ENCODE results near the gene RGS6.

RGS6 gene

DNA sequence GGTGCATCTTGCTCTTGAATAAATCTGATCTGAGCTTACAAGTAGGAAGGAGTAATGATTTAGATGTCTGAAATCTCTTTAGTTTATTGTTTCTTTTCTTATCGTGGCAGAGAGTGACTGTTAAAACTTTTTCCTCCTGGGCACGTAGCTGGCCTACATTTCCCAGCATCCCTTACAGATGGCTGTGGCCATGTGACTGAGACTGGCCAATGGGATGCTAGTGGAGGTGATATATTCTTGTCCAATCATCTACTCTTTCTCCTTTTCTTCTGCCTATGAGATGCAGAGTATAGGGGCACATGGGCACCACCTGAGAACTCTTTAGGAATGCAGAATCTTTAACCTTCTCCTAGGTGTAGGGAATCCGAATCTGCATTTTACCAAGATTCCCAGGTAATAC is 237.3 kb downstream of the RGS6 start:
- TF ChIP-seq, protein P1, sequence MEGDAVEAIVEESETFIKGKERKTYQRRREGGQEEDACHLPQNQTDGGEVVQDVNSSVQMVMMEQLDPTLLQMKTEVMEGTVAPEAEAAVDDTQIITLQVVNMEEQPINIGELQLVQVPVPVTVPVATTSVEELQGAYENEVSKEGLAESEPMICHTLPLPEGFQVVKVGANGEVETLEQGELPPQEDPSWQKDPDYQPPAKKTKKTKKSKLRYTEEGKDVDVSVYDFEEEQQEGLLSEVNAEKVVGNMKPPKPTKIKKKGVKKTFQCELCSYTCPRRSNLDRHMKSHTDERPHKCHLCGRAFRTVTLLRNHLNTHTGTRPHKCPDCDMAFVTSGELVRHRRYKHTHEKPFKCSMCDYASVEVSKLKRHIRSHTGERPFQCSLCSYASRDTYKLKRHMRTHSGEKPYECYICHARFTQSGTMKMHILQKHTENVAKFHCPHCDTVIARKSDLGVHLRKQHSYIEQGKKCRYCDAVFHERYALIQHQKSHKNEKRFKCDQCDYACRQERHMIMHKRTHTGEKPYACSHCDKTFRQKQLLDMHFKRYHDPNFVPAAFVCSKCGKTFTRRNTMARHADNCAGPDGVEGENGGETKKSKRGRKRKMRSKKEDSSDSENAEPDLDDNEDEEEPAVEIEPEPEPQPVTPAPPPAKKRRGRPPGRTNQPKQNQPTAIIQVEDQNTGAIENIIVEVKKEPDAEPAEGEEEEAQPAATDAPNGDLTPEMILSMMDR (IDR thresholded peaks at IDR 0.05; ENCODE audit: low read depth, low read length, missing control alignments) = no peak
- DNase-seq (ENCODE audit: low read depth) = no peak
- no peak overlapping the region for H3K4me3 ChIP-seq (ENCODE audit: low read depth, low read length)

DNA sequence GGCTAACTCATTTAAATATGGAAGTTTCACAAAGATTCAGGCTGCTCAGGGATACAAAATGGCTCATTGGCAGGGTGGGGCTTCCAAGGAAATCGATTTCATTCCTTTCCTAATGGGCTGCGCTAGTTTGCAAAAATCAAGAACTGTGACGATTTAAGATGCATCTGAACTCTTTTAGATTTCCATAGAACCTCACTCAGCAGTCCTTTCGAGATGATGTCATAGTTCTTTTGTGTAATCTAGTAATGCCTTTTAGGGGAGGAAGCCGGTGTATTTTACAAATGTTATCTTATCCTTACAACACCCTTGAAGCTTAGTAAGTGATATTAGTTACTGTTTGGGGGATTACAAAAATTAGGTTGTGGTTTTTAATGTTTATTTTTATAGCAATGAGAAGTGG is 239.8 kb downstream of the RGS6 start:
- DNase-seq (ENCODE audit: low read depth) = no peak
- TF ChIP-seq, protein P1 (IDR thresholded peaks at IDR 0.05; ENCODE audit: low read depth, low read length, missing control alignments) = no peak
- H3K4me3 ChIP-seq (ENCODE audit: low read depth, low read length) = no peak overlapping the region

DNA sequence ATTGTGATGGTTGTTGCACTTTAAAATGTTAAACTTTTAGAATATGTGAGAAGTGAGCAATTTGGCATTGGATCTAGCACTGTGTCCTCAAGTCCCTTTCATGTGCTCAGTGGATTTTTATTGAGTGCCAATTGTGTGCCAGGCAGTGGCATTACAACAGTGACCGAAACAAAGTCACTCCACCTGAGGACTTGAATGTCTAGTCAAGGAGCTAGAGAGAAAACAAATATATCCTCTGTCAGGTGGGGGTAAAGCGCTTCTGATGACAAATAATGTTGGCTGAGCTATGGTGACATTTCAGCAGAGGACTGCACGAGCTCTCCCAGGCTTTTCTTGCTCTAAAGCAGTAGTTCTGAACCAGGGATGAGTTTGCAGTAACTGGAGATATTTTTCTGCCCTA is 240.4 kb downstream of the RGS6 start:
- TF ChIP-seq, protein P1 (IDR thresholded peaks at IDR 0.05; ENCODE audit: low read depth, low read length, missing control alignments) = no peak
- no peak for DNase-seq (ENCODE audit: low read depth)
- no peak overlapping the region for H3K4me3 ChIP-seq (ENCODE audit: low read depth, low read length)

DNA sequence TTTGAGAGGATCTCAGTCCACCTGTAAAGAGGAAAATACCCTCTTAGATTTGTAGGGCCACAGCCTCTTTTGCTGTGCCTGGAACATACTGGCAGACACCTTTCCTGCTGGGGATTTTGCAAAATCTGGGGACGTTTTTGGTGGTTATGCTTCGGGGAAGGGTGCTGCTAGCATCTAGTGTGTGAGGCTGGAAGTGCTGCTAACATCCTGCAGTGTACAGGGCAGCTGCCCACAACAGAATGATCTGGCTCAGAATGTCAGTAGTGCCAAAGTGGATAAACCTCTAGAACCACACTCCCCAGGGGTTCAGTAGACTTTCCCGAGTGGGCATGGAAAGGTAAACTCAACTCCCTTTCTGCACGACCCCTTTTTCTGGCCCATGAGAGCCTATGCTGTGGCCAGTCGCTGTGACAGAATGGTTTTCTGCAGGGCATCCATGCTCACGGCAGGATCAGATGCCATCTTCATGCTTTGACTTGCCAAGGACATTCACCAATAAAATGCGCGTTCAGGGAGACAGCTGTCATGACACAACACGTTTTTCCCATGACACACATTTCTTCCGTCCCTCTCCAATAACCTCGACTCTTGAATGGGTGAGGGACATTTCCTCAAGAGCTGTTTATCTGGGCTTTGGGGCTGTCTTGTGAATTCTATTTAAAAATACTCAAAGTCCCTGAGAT is 240.9 kb downstream of the RGS6 start:
- TF ChIP-seq, protein P1 (IDR thresholded peaks at IDR 0.05; ENCODE audit: low read depth, low read length, missing control alignments) = no peak
- no peak for DNase-seq (ENCODE audit: low read depth)
- H3K4me3 ChIP-seq (ENCODE audit: low read depth, low read length) = no peak overlapping the region

DNA sequence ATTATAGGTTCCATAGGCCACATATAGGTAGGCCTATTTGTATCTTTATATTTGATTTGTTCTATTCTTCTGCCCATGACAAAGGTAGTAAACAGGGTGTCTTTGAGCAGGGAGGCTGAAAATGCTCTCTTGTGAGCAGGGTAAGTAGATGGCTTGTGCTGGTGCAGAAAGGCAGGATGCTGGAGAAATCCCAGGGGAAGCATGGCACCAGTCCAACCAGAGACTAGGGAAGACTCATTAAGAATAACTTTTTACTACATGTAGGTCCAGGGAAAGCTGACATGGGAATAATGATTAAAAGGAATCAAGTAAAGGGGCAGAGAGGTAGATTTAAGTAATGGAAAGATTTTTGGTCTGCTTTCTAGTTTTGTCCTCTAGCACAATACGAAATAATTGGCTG is 245.0 kb downstream of the RGS6 start:
- no peak overlapping the region for H3K4me3 ChIP-seq (ENCODE audit: low read depth, low read length)
- TF ChIP-seq, protein P1 (IDR thresholded peaks at IDR 0.05; ENCODE audit: low read depth, low read length, missing control alignments) = no peak
- DNase-seq (ENCODE audit: low read depth) = no peak

DNA sequence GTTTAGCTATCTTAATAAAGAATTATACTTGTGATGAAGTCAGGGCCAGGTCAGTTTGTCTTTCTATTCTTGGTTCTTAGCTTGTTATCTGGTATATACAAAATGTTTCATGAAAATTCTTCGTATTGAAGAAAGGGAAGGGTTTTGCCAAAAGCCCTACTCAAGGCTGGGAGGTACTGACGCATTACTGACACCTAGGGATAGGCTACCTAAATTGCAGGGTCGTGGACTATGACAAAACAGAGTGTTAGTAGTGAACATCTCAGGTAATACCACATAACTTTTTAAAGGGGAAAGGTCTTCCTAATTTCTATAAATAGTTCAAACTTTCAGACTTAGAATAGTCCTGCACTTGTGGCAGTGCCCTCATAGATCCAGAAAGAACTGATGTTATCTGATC is 246.3 kb downstream of the RGS6 start:
- TF ChIP-seq, protein P1 (IDR thresholded peaks at IDR 0.05; ENCODE audit: low read depth, low read length, missing control alignments) = peak; percentile 19
- H3K4me3 ChIP-seq (ENCODE audit: low read depth, low read length) = no peak overlapping the region
- no peak for DNase-seq (ENCODE audit: low read depth)

All from GM12864 (cell line).